Breast epithelium (tissue), 3 donors: ENCODE measurements around the gene MAST4.

Experiments used
- CTCF ChIP-seq, 3 donors: fragments of 450-650 bp; IDR thresholded peaks; one replicate each; pipeline ENCODE4 v1.5.1; 2016 to 2017; ENCODE audit warnings: antibody characterized with exemption in 3 of 3, mild to moderate bottlenecking in 3 of 3, moderate library complexity in 3 of 3
- POLR2A ChIP-seq: fragments of 450-650 bp; IDR thresholded peaks from one replicate; pipeline ENCODE4 v1.6.1; 2016; ENCODE audit warnings: antibody characterized with exemption, mild to moderate bottlenecking, moderate library complexity
- POLR2AphosphoS5 ChIP-seq, 3 donors: sonication (generic); formaldehyde crosslinking; IDR thresholded peaks; one replicate each; pipeline ENCODE4 v1.6.1; 2017; ENCODE audit warnings: antibody characterized with exemption in 3 of 3

- TF ChIP-seq CTCF (IDR thresholded peaks at IDR 0.05) (no peak), POLR2A (no peak), POLR2AphosphoS5 (IDR thresholded peaks at IDR 0.05) (no peak)
Observed at GRCh38 chr5:66757834-66758371, 161.7 kb downstream of the MAST4 start.
